ENCODE data around the gene PMFBP1. TPM values are rescaled to one million over a fixed set of nuclear protein-coding genes. Genes with fewer than 3 reads are reported as not detected.

PMFBP1 gene
- total RNA-seq, 2 experiments from 2014 or later = 2.0 to 3.1 TPM

- H3K4me1 ChIP-seq (ENCODE audit: insufficient read depth, low read length, poor library complexity, severe bottlenecking) = no peaks in the 10 kb centered on the region
- no peaks in the 10 kb centered on the region for H4K20me1 ChIP-seq (ENCODE audit: insufficient read depth, low read length)
- BruUV-seq (replicated peaks) = no TSS peak
- H3K36me3 ChIP-seq (ENCODE audit: insufficient read depth, low read length) = peaks cover 98% of the 10 kb centered on the region
- CTCF ChIA-PET (ENCODE audit: unreplicated experiment) = no interaction called here
- no peak overlapping the region for H3K4me3 ChIP-seq (ENCODE audit: low read depth, low read length, poor library complexity, severe bottlenecking)
- H3K4me2 ChIP-seq (ENCODE audit: low read length) = no peak overlapping the region
- TF ChIP-seq CTCF (conservative IDR thresholded peaks at IDR 0.05; ENCODE audit: low read length) (no peak), EZH2phosphoT487 (IDR thresholded peaks at IDR 0.05; ENCODE audit: borderline replicate concordance, low read depth, low read length) (no peak)
- POLR2A ChIA-PET = no interaction called here
- H2AFZ ChIP-seq (ENCODE audit: low read length) = no peak overlapping the region
- no peaks in the 10 kb centered on the region for H3K79me2 ChIP-seq (ENCODE audit: insufficient read depth, low read depth, low read length)
- intact Hi-C loops (cut with micrococcal nuclease; ENCODE audit: unreplicated experiment) = no loop called here
- DNase-seq (ENCODE audit: low spot score) = no peak
- no peak overlapping the region for H3K27ac ChIP-seq (ENCODE audit: low read depth, low read length, poor library complexity, severe bottlenecking)
- H3K9me2 ChIP-seq (ENCODE audit: insufficient read depth, low read length) = no peaks in the 10 kb centered on the region
- no peaks in the 10 kb centered on the region for H3K9me3 ChIP-seq (ENCODE audit: low read length)
Observed at GRCh38 chr16:72108353-72109102, 63.4 kb downstream of the PMFBP1 start.

- H3K9me3 ChIP-seq (ENCODE audit: low read length) = no peaks in the 10 kb centered on the region
- no peak for DNase-seq (ENCODE audit: low spot score)
- POLR2A ChIA-PET = no interaction called here
- intact Hi-C loops (cut with micrococcal nuclease; ENCODE audit: unreplicated experiment) = no loop called here
- no TSS peak for BruUV-seq (replicated peaks)
- H3K79me2 ChIP-seq (ENCODE audit: insufficient read depth, low read depth, low read length) = no peaks in the 10 kb centered on the region
- H2AFZ ChIP-seq (ENCODE audit: low read length) = no peak overlapping the region
- H3K4me1 ChIP-seq (ENCODE audit: insufficient read depth, low read length, poor library complexity, severe bottlenecking) = peaks cover 1% of the 10 kb centered on the region
- no peak overlapping the region for H3K27ac ChIP-seq (ENCODE audit: low read depth, low read length, poor library complexity, severe bottlenecking)
- no peak overlapping the region for H3K4me2 ChIP-seq (ENCODE audit: low read length)
- peaks cover 100% of the 10 kb centered on the region for H3K36me3 ChIP-seq (ENCODE audit: insufficient read depth, low read length)
- H4K20me1 ChIP-seq (ENCODE audit: insufficient read depth, low read length) = no peaks in the 10 kb centered on the region
- no peaks in the 10 kb centered on the region for H3K9me2 ChIP-seq (ENCODE audit: insufficient read depth, low read length)
- H3K4me3 ChIP-seq (ENCODE audit: low read depth, low read length, poor library complexity, severe bottlenecking) = no peak overlapping the region
- CTCF ChIA-PET (ENCODE audit: unreplicated experiment) = no interaction called here
- TF ChIP-seq CTCF (conservative IDR thresholded peaks at IDR 0.05; ENCODE audit: low read length) (no peak), EZH2phosphoT487 (IDR thresholded peaks at IDR 0.05; ENCODE audit: borderline replicate concordance, low read depth, low read length) (no peak)
Observed at GRCh38 chr16:72107371-72107770, 64.6 kb downstream of the PMFBP1 start.

- TF ChIP-seq CTCF (conservative IDR thresholded peaks at IDR 0.05; ENCODE audit: low read length) (no peak), EZH2phosphoT487 (IDR thresholded peaks at IDR 0.05; ENCODE audit: borderline replicate concordance, low read depth, low read length) (no peak)
- BruUV-seq (replicated peaks) = no TSS peak
Observed at GRCh38 chr16:72105978-72106377, 66.0 kb downstream of the PMFBP1 start.

More at GRCh38 chr16:72105978-72106377, 66.0 kb downstream of the PMFBP1 start:
- no peak overlapping the region for H3K4me2 ChIP-seq (ENCODE audit: low read length)
- H2AFZ ChIP-seq (ENCODE audit: low read length) = no peak overlapping the region
- H4K20me1 ChIP-seq (ENCODE audit: insufficient read depth, low read length) = no peaks in the 10 kb centered on the region
- CTCF ChIA-PET (ENCODE audit: unreplicated experiment) = no interaction called here
- H3K36me3 ChIP-seq (ENCODE audit: insufficient read depth, low read length) = peaks cover 100% of the 10 kb centered on the region
- no peak overlapping the region for H3K4me3 ChIP-seq (ENCODE audit: low read depth, low read length, poor library complexity, severe bottlenecking)
- H3K4me1 ChIP-seq (ENCODE audit: insufficient read depth, low read length, poor library complexity, severe bottlenecking) = peaks cover 12% of the 10 kb centered on the region
- H3K79me2 ChIP-seq (ENCODE audit: insufficient read depth, low read depth, low read length) = no peaks in the 10 kb centered on the region
- POLR2A ChIA-PET = interaction anchor here (0.6 kb wide), 1 partner anchor 85 kb away, joined by 3 read pairs; no protein-coding TSS in a partner anchor
- intact Hi-C loops (cut with micrococcal nuclease; ENCODE audit: unreplicated experiment) = no loop called here
- no peak for DNase-seq (ENCODE audit: low spot score)
- no peaks in the 10 kb centered on the region for H3K9me3 ChIP-seq (ENCODE audit: low read length)
- no peaks in the 10 kb centered on the region for H3K9me2 ChIP-seq (ENCODE audit: insufficient read depth, low read length)
- no peak overlapping the region for H3K27ac ChIP-seq (ENCODE audit: low read depth, low read length, poor library complexity, severe bottlenecking)

Data from OCI-LY7 (cell line).